GM12874 (cell line): ENCODE measurements around the gene RNU6-8.
A peak's percentile ranks its signal among the peaks of the same experiment; 100 is the strongest.

Source experiments
- CTCF ChIP-seq: IDR thresholded peaks from 2 replicates; pipeline ENCODE4 v1.5.1; 2011; ENCODE audit warnings: low read depth, mild to moderate bottlenecking, control low read depth, low read length, moderate library complexity; ENCODE audit not compliant: insufficient read depth

Gene RNU6-8

GRCh38 chr14:32244404-32244803 lies 41.3 kb upstream of the RNU6-8 start:
- TF ChIP-seq CTCF: peak; percentile 23; the same call in 1 of the 2 replicates

- TF ChIP-seq CTCF: no peak
Measured at GRCh38 chr14:32233260-32233659, 30.2 kb upstream of the RNU6-8 start.

- no peak for TF ChIP-seq CTCF
Measured at GRCh38 chr14:32232481-32232880, 29.4 kb upstream of the RNU6-8 start.

- TF ChIP-seq CTCF: no peak
Measured at GRCh38 chr14:32230695-32231280, 27.7 kb upstream of the RNU6-8 start.

GRCh38 chr14:32230181-32230580 lies 27.1 kb upstream of the RNU6-8 start:
- TF ChIP-seq CTCF: no peak

- no peak for TF ChIP-seq CTCF
Measured at GRCh38 chr14:32226056-32226455, 23.0 kb upstream of the RNU6-8 start.

GRCh38 chr14:32225378-32225920 lies 22.4 kb upstream of the RNU6-8 start:
- TF ChIP-seq CTCF: no peak
